ENCODE data around the gene INO80E. TPM values are rescaled to one million over a fixed set of nuclear protein-coding genes. Genes with fewer than 3 reads are reported as not detected.

Gene INO80E
- total and polyA plus RNA-seq, 4 donors = 8.0 to 24.8 (median 17.2) TPM

DNA sequence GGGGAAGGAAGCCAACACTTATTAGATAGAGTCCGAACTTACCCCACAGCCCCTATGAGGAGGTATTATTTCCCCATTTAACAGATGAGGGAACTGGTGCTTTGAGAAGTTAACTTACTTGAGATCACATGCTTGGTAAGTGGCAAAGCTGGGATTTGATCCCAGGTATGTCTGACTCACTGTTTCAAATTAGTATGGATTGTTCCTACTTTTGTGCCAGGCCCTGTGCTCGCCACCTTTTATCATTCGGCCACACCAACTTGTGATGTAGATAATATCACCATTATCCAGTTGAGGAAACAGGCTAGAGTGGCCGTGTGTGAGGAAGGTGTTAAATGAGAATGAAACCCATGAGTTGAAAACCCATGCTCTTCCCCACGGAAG lies 11.3 kb upstream of the INO80E start:
- DNase-seq (ENCODE audit: low spot score) = no peak
- WGBS = 93% methylated on average over 5 of the region's 5 CpGs
- Histone ChIP-seq H3K36me3 (ENCODE audit: control insufficient read depth in 4 of 4, insufficient read depth in 3 of 4, low read depth in 1 of 4, low read length in 3 of 4) (peaks cover 38 to 94% (median 68%) of the 10 kb centered on the region in 4 donors), H3K4me1 (ENCODE audit: control insufficient read depth in 4 of 4, insufficient read depth in 4 of 4, low read length in 3 of 4) (no peaks in the 10 kb centered on the region), H3K27me3 (ENCODE audit: control insufficient read depth in 4 of 4, insufficient read depth in 4 of 4, low read length in 3 of 4) (no peaks in the 10 kb centered on the region), H3K27ac (ENCODE audit: low read depth in 1 of 2, low read length in 2 of 2) (no peak overlapping the region), H3K9me3 (ENCODE audit: control insufficient read depth in 4 of 4, low read length in 3 of 4) (no peaks in the 10 kb centered on the region), H3K4me3 (ENCODE audit: low read depth in 1 of 3, low read length in 3 of 3) (no peak overlapping the region), H3K9ac (ENCODE audit: low read depth in 1 of 2, low read length in 2 of 2) (no peak overlapping the region)
- TF ChIP-seq FOXA1 (IDR thresholded peaks at IDR 0.05) (no peak), RXRA (IDR thresholded peaks at IDR 0.05) (no peak), YY1 (IDR thresholded peaks at IDR 0.05) (no peak), HNF4A (conservative IDR thresholded peaks at IDR 0.05) (no peak), EGR1 (IDR thresholded peaks at IDR 0.05; ENCODE audit: low read depth in 2 of 2) (no peak), NR2F2 (IDR thresholded peaks at IDR 0.05) (no peak), JUND (IDR thresholded peaks at IDR 0.05) (no peak), RAD21 (IDR thresholded peaks at IDR 0.05) (no peak), SP1 (IDR thresholded peaks at IDR 0.05) (no peak), GABPA (IDR thresholded peaks at IDR 0.05 in 1 of 2, conservative IDR thresholded peaks at IDR 0.05 in 1 of 2) (no peak)
- TF ChIP-seq, protein P1, sequence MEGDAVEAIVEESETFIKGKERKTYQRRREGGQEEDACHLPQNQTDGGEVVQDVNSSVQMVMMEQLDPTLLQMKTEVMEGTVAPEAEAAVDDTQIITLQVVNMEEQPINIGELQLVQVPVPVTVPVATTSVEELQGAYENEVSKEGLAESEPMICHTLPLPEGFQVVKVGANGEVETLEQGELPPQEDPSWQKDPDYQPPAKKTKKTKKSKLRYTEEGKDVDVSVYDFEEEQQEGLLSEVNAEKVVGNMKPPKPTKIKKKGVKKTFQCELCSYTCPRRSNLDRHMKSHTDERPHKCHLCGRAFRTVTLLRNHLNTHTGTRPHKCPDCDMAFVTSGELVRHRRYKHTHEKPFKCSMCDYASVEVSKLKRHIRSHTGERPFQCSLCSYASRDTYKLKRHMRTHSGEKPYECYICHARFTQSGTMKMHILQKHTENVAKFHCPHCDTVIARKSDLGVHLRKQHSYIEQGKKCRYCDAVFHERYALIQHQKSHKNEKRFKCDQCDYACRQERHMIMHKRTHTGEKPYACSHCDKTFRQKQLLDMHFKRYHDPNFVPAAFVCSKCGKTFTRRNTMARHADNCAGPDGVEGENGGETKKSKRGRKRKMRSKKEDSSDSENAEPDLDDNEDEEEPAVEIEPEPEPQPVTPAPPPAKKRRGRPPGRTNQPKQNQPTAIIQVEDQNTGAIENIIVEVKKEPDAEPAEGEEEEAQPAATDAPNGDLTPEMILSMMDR (IDR thresholded peaks at IDR 0.05; ENCODE audit: low read depth, low read length, missing input control) = no peak
- TF ChIP-seq, protein P2, sequence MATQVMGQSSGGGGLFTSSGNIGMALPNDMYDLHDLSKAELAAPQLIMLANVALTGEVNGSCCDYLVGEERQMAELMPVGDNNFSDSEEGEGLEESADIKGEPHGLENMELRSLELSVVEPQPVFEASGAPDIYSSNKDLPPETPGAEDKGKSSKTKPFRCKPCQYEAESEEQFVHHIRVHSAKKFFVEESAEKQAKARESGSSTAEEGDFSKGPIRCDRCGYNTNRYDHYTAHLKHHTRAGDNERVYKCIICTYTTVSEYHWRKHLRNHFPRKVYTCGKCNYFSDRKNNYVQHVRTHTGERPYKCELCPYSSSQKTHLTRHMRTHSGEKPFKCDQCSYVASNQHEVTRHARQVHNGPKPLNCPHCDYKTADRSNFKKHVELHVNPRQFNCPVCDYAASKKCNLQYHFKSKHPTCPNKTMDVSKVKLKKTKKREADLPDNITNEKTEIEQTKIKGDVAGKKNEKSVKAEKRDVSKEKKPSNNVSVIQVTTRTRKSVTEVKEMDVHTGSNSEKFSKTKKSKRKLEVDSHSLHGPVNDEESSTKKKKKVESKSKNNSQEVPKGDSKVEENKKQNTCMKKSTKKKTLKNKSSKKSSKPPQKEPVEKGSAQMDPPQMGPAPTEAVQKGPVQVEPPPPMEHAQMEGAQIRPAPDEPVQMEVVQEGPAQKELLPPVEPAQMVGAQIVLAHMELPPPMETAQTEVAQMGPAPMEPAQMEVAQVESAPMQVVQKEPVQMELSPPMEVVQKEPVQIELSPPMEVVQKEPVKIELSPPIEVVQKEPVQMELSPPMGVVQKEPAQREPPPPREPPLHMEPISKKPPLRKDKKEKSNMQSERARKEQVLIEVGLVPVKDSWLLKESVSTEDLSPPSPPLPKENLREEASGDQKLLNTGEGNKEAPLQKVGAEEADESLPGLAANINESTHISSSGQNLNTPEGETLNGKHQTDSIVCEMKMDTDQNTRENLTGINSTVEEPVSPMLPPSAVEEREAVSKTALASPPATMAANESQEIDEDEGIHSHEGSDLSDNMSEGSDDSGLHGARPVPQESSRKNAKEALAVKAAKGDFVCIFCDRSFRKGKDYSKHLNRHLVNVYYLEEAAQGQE (IDR thresholded peaks at IDR 0.05) = no peak
- TF ChIP-seq, protein P3, sequence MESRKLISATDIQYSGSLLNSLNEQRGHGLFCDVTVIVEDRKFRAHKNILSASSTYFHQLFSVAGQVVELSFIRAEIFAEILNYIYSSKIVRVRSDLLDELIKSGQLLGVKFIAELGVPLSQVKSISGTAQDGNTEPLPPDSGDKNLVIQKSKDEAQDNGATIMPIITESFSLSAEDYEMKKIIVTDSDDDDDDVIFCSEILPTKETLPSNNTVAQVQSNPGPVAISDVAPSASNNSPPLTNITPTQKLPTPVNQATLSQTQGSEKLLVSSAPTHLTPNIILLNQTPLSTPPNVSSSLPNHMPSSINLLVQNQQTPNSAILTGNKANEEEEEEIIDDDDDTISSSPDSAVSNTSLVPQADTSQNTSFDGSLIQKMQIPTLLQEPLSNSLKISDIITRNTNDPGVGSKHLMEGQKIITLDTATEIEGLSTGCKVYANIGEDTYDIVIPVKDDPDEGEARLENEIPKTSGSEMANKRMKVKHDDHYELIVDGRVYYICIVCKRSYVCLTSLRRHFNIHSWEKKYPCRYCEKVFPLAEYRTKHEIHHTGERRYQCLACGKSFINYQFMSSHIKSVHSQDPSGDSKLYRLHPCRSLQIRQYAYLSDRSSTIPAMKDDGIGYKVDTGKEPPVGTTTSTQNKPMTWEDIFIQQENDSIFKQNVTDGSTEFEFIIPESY (IDR thresholded peaks at IDR 0.05) = no peak

DNA sequence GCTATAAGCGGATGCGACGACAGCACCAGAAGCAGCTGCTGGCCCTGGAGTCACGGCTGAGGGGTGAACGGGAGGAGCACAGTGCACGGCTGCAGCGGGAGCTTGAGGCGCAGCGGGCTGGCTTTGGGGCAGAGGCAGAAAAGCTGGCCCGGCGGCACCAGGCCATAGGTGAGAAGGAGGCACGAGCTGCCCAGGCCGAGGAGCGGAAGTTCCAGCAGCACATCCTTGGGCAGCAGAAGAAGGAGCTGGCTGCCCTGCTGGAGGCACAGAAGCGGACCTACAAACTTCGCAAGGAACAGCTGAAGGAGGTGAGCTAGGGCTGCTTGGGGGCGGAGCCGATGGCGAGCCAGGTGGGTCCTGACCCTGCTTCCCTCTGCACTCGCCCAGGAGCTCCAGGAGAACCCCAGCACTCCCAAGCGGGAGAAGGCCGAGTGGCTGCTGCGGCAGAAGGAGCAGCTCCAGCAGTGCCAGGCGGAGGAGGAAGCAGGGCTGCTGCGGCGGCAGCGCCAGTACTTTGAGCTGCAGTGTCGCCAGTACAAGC lies 10.7 kb upstream of the INO80E start:
- WGBS = 96% methylated on average over 28 of the region's 28 CpGs
- H3K27ac ChIP-seq (ENCODE audit: low read depth in 1 of 2, low read length in 2 of 2) = no peak overlapping the region
- H3K4me1 ChIP-seq (ENCODE audit: control insufficient read depth in 4 of 4, insufficient read depth in 4 of 4, low read length in 3 of 4) = no peaks in the 10 kb centered on the region
- TF ChIP-seq RXRA (IDR thresholded peaks at IDR 0.05) = no peak
- TF ChIP-seq, protein P3 (IDR thresholded peaks at IDR 0.05) = no peak
- TF ChIP-seq HNF4A (conservative IDR thresholded peaks at IDR 0.05) = no peak
- TF ChIP-seq, protein P4, sequence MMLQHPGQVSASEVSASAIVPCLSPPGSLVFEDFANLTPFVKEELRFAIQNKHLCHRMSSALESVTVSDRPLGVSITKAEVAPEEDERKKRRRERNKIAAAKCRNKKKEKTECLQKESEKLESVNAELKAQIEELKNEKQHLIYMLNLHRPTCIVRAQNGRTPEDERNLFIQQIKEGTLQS (IDR thresholded peaks at IDR 0.05) = no peak
- TF ChIP-seq FOXA1 (IDR thresholded peaks at IDR 0.05) = no peak
- no peaks in the 10 kb centered on the region for H3K9me3 ChIP-seq (ENCODE audit: control insufficient read depth in 4 of 4, low read length in 3 of 4)
- H3K36me3 ChIP-seq (ENCODE audit: control insufficient read depth in 4 of 4, insufficient read depth in 3 of 4, low read depth in 1 of 4, low read length in 3 of 4) = peaks cover 37 to 93% (median 63%) of the 10 kb centered on the region in 4 donors
- no peak for DNase-seq (ENCODE audit: low spot score)
- H3K9ac ChIP-seq (ENCODE audit: low read depth in 1 of 2, low read length in 2 of 2) = no peak overlapping the region
- no peaks in the 10 kb centered on the region for H3K27me3 ChIP-seq (ENCODE audit: control insufficient read depth in 4 of 4, insufficient read depth in 4 of 4, low read length in 3 of 4)
- H3K4me3 ChIP-seq (ENCODE audit: low read depth in 1 of 3, low read length in 3 of 3) = no peak overlapping the region

All from liver (tissue), 9 donors.